Stimulated activated CD8-positive, alpha-beta memory T cell treated with anti-CD3 and anti-CD28 coated beads, Interleukin-12 subunit alpha, Interleukin-12 subunit beta, amount 100 ng/mL, for 24 hours (primary cell): Measurements from ENCODE around the gene THEM4.
"Not testable (repeated sequence)": the region's sequence is repeated elsewhere in the genome, so short reads cannot be mapped to it uniquely, and the experiment has no call there.

Experiments used
- DNase-seq: peaks from one replicate; pipeline ENCODE4 v3.0.0-alpha.2; 2020; ENCODE audit errors: extremely low read depth

THEM4 gene

GRCh38 chr1:151893176-151893924 is 16.0 kb downstream of the THEM4 start:
- no peak for DNase-seq

DNA sequence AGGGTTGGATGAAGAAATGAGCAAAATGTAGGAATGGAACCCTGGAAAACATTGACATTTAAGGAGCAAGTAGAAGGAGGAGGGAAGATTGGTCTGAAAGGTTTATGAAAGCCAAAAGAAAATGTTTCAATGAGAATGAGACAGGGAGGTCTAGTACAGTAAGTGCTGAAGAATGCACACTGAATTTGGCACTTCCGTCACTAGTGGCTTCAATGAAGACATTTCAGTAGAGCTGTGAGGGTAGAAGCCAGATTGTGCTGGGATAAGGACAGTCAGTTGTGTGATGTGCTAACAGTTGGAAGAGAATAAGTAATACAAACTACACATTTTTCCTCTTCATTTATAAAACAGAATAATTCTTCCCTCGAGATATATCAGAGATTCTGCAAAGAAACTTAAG is 17.1 kb downstream of the THEM4 start:
- no peak for DNase-seq

- DNase-seq = no peak
These were observed 17.8 kb downstream of the THEM4 start for GRCh38 chr1:151891512-151891911.

- DNase-seq = no peak
These were observed 20.2 kb downstream of the THEM4 start for GRCh38 chr1:151888972-151889570.

- no peak for DNase-seq
These were observed 22.3 kb downstream of the THEM4 start for GRCh38 chr1:151887028-151887427.

- no peak for DNase-seq
These were observed 23.8 kb downstream of the THEM4 start for GRCh38 chr1:151885479-151885878.

GRCh38 chr1:151884879-151885278 is 24.4 kb downstream of the THEM4 start:
- DNase-seq = not testable (repeated sequence)

DNA sequence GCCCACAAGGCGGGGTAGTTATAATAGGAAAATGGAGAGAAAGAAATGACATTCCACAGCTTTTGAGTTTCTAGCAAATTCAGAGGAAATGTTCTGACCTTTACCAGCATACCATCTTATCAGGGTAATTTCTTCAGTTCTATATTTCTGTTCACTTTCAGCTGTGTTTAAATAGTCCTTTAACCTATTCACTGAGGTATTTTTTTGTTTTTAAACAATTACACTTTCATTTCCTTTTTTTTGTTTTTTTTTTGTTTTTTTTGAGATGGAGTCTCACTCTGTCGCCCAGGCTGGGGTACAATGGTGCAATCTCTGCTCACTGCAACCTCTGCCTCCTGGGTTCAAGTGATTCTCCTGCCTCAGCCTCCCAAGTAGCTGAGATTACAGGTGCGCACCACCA is 24.9 kb downstream of the THEM4 start:
- not testable (repeated sequence) for DNase-seq

DNA sequence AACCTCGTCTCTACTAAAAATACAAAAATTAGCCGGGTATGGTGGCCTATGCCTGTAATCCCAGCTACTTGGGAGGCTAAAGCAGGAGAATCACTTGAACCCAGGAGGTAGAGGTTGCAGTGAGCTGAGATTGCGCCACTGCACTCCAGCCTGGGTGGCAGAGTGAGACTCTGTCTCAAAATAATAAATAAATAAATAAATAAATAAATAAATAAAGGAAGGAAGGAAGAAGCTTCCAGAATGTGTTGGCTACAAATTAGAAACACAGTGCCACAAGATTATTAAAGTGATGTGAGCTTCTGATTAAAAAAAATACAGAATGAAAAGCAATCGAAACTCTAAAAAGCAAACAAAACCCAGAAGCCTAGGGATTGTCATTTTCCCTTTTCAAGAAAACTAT is 25.4 kb downstream of the THEM4 start:
- DNase-seq = not testable (repeated sequence)

GRCh38 chr1:151882918-151883317 is 26.4 kb downstream of the THEM4 start:
- DNase-seq = not testable (repeated sequence)

- DNase-seq = no peak
These were observed 26.8 kb downstream of the THEM4 start for GRCh38 chr1:151882466-151882865.

GRCh38 chr1:151881479-151881878 is 27.8 kb downstream of the THEM4 start:
- no peak for DNase-seq

- no peak for DNase-seq
These were observed 33.8 kb downstream of the THEM4 start for GRCh38 chr1:151875419-151876097.

GRCh38 chr1:151872776-151873175 is 36.5 kb downstream of the THEM4 start:
- not testable (repeated sequence) for DNase-seq

- DNase-seq = no peak
These were observed 37.9 kb downstream of the THEM4 start for GRCh38 chr1:151871284-151872030.

DNA sequence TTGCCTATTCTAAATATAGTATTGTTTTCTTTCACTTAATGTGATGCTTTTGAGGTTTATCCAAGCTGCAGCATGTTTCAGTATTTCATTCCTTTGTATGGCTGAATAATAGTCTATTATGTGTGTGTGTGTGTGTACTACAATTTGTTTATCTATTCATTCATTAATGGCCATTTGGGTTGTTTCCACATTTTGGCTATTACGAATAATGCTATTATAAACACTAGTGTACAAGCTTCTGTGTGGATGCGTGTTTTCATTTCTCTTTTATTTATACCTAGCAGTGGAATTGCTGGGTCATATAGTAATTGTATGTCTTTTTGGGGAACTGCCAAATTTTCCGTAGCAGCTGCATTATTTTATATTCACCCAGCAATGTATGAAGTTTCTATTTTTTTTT is 40.8 kb downstream of the THEM4 start:
- DNase-seq = no peak

DNA sequence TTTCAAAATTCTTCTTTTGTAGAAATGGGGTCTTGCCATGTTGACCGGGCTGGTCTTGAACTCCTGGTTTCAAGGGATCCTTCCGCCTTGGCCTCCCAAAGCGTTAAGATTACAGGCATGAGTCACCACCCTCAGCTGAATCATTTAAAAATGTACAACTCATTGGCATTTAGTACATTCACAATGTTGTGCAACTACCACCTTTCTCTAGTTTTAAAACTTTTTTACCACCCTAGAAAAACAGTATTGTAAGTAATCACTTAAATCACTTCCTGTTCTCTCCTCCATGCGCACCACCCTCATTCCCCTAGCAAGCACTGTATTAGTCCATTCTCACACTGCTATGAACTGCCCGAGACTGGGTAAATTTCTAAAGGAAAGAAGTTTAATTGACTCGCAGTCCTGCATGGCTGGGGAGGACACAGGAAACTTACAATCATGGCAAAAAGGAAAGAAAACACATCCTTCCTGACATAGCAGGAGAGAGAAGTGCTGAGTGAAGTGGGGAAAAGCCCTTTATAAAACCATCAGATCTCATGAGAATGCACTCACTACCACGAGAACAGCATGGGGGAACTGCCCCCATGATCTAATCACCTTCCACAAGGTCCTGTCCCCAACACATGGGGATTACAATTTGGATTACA is 41.4 kb downstream of the THEM4 start:
- no peak for DNase-seq

GRCh38 chr1:151867321-151867720 is 42.0 kb downstream of the THEM4 start:
- DNase-seq = no peak

- DNase-seq = no peak
These were observed 44.9 kb downstream of the THEM4 start for GRCh38 chr1:151864411-151864810.

GRCh38 chr1:151862604-151863003 is 46.7 kb downstream of the THEM4 start:
- DNase-seq = no peak

GRCh38 chr1:151860504-151861187 is 48.7 kb downstream of the THEM4 start:
- DNase-seq = no peak
